GM12878 (cell line): ENCODE measurements around the gene NDOR1. TPM values are rescaled to one million over a fixed set of nuclear protein-coding genes. Genes with fewer than 3 reads are reported as not detected.

ENCODE experiments used
- ATAC-seq: fragments of 200-7000 bp; cut with Tn5 transposase; 3 replicates; pipeline ENCODE4 v1.9.1; 2020; ENCODE audit warnings: mild to moderate bottlenecking, moderate library complexity
- BruUV-seq: library from RNA; stranded (reverse); fragments of 400-500 nt; replicated peaks from 2 replicates; lab custom pipeline; 2021; lab: Mats Ljungman, UMichigan
- CTCF ChIA-PET: fragments of 300-600 bp; sonication (Branson Sonifier 250); formaldehyde crosslinking; extraction: SDS; loops from one replicate; lab custom pipeline; 2021; ENCODE audit warnings: inconsistent platforms; lab: Yijun Ruan, JAX
- POLR2A ChIA-PET: fragments of 350-600 bp; formaldehyde crosslinking; extraction: SDS; loops from one replicate; lab custom pipeline; 2021; ENCODE audit warnings: inconsistent platforms; lab: Charles Lee
- RAD21 ChIA-PET: fragments of 300-600 bp; sonication (Branson Sonifier 250); formaldehyde crosslinking; loops from one replicate; lab custom pipeline; 2023; ENCODE audit warnings: antibody characterized with exemption; ENCODE audit not compliant: unreplicated experiment; lab: Charles Lee
- SMC1A ChIA-PET: fragments of 300-600 bp; sonication (Branson Sonifier 250); formaldehyde crosslinking; loops from one replicate; lab custom pipeline; 2023; ENCODE audit not compliant: unreplicated experiment, uncharacterized antibody; lab: Charles Lee
- DNase-seq: peaks from one replicate; pipeline ENCODE4 v3.0.0-alpha.2; 2011; ENCODE audit warnings: low read depth, low spot score
- FAIRE-seq: peaks from 3 replicates; lab custom pipeline; 2011; peaks lifted over from hg19 to GRCh38; lab: Jason Lieb, UNC
- H2AFZ ChIP-seq: 2 replicates; pipeline ENCODE4 v1.6.0; 2011; ENCODE audit warnings: low read depth, low read length, control low read depth; ENCODE audit not compliant: control insufficient read depth
- H3K27ac ChIP-seq: 2 replicates; pipeline ENCODE4 v1.5.1; 2011; ENCODE audit warnings: control low read depth; ENCODE audit not compliant: control insufficient read depth, insufficient read depth
- H3K27me3 ChIP-seq, 2 experiments: replicated peaks in 1 of 2; 2 replicates each; pipeline versions ENCODE4 v1.6.0 to v1.6.1; 2011; ENCODE audit warnings: low read length in 1 of 2; ENCODE audit not compliant: control insufficient read depth in 2 of 2, insufficient read depth in 2 of 2
- H3K36me3 ChIP-seq, 2 experiments: 2 replicates each; pipeline ENCODE4 v1.5.1; 2011; ENCODE audit warnings: low read length in 1 of 2; ENCODE audit not compliant: control insufficient read depth in 2 of 2, insufficient read depth in 2 of 2
- H3K4me1 ChIP-seq: 2 replicates; pipeline ENCODE4 v1.6.1; 2011; ENCODE audit warnings: mild to moderate bottlenecking, low read length, moderate library complexity, mixed read lengths; ENCODE audit not compliant: control insufficient read depth, insufficient read depth
- H3K4me2 ChIP-seq: 2 replicates; pipeline ENCODE4 v1.6.0; 2011; ENCODE audit warnings: control low read depth; ENCODE audit not compliant: control insufficient read depth, insufficient read depth
- H3K4me3 ChIP-seq: fragments of 200-600 bp; sonication (generic); 2 replicates; pipeline ENCODE4 v1.5.1; 2016
- H3K79me2 ChIP-seq: 2 replicates; pipeline ENCODE4 v1.6.0; 2011; ENCODE audit warnings: low read length; ENCODE audit not compliant: control insufficient read depth, insufficient read depth
- H3K9ac ChIP-seq: 2 replicates; pipeline ENCODE4 v1.8.0; 2011; ENCODE audit warnings: low read length, control low read depth, mixed read lengths; ENCODE audit not compliant: control insufficient read depth, insufficient read depth
- H3K9me3 ChIP-seq: replicated peaks from 3 replicates; pipeline ENCODE4 v1.5.1; 2011; ENCODE audit warnings: mild to moderate bottlenecking, low read length; ENCODE audit not compliant: control insufficient read depth, insufficient read depth
- H4K20me1 ChIP-seq: 2 replicates; pipeline ENCODE4 v1.6.0; 2011; ENCODE audit not compliant: control insufficient read depth, insufficient read depth
- EP300 ChIP-seq, 2 experiments: fragments of 150-350 bp in 1 of 2; IDR thresholded peaks; 2 replicates each; pipeline ENCODE4 v1.6.1; 2011 to 2012; ENCODE audit warnings: low read depth in 2 of 2, low read length in 2 of 2, borderline replicate concordance in 1 of 2, improper control_type of control experiment in 1 of 2, inconsistent platforms in 1 of 2; ENCODE audit not compliant: control insufficient read depth in 1 of 2
- KLF5 ChIP-seq: fragments of 450-650 bp; IDR thresholded peaks from 2 replicates; pipeline ENCODE4 v1.6.1; 2014; ENCODE audit warnings: mild to moderate bottlenecking; ENCODE audit not compliant: partially characterized antibody
- PAX5 ChIP-seq: IDR thresholded peaks from 2 replicates; pipeline ENCODE4 v1.6.1; 2011; ENCODE audit warnings: low read depth, low read length, borderline replicate concordance
- POU2F2 ChIP-seq: IDR thresholded peaks from 3 replicates; pipeline ENCODE4 v1.6.1; 2011; ENCODE audit warnings: low read depth, mild to moderate bottlenecking, low read length, borderline replicate concordance
- RAD21 ChIP-seq: IDR thresholded peaks from 2 replicates; pipeline ENCODE4 v1.6.1; 2011; ENCODE audit warnings: mild to moderate bottlenecking, low read depth, low read length, moderate library complexity; ENCODE audit not compliant: insufficient read depth
- RBBP5 ChIP-seq: fragments of 200-600 bp; sonication (generic); conservative IDR thresholded peaks from 2 replicates; pipeline ENCODE4 v1.6.1; 2016
- SP1 ChIP-seq: IDR thresholded peaks from one replicate; pipeline ENCODE4 v1.6.1; 2011; ENCODE audit warnings: low read depth, low read length
- SRF ChIP-seq, 2 experiments: IDR thresholded peaks; 2 replicates each; pipeline ENCODE4 v1.6.1; 2011; ENCODE audit warnings: low read depth in 2 of 2, low read length in 2 of 2, mild to moderate bottlenecking in 1 of 2, moderate library complexity in 1 of 2
- WGBS: methylation state at CpG from one replicate; pipeline ENCODE4 v1.1.6; 2016; ENCODE audit warnings: low lambda C conversion rate; ENCODE audit not compliant: insufficient replicate concordance, insufficient coverage; ENCODE audit errors: missing lambda C conversion rate; 5-methylcytosine and 5-hydroxymethylcytosine counted together
- in situ Hi-C: fragments of 300-500 bp; cut with MboI; formaldehyde crosslinking; loops from 9 replicates; pipeline ENCODE4 v1.14.3; 2018; ENCODE audit warnings: mixed read lengths
- intact Hi-C: fragments of 100-400 bp; cut with micrococcal nuclease; formaldehyde crosslinking; loops from one replicate; pipeline ENCODE4 v1.14.2; 2022; ENCODE audit not compliant: unreplicated experiment
- polyA plus RNA-seq, 11 experiments: library from polyadenylated mRNA; depleted of rRNA in 4 of 11; unstranded in 6 of 11; stranded (reverse) in 5 of 11; fragments of >200 nt; fragmentation: Nextera tagmentation in 4 of 11; fragmentation: Illumina TruSeq in 1 of 11; extraction: Ambion mirVana in 4 of 11; extraction: Trizol in 1 of 11; gene quantifications; 1 replicate in 1 of 11; 2 replicates in 10 of 11; pipeline versions ENCODE4 v1.2.1 to v1.2.3, GENCODE V29; 2011 to 2016; ENCODE audit warnings: inconsistent platforms in 2 of 11, missing spikeins in 2 of 11, low read depth in 1 of 11
- total RNA-seq, 4 experiments: library from RNA; depleted of rRNA in 3 of 4; stranded (reverse); fragments of >200 nt in 3 of 4; fragmentation: Illumina TruSeq in 1 of 4; extraction: Trizol in 1 of 4; gene quantifications; 2 replicates each; pipeline versions ENCODE4 v1.2.1 to v1.2.3, GENCODE V29; 2013 to 2021
- TF ChIP-seq, protein P1 (sequence below): fragments of 150-350 bp; IDR thresholded peaks from 2 replicates; pipeline ENCODE4 v1.6.1; 2016; ENCODE audit warnings: low read depth, low read length

Gene NDOR1
- total and polyA plus RNA-seq, 10 of the 15 experiments (the other 5 are each of a cell fraction or from before 2014, with no cell fraction given) = 0.04 to 32.9 (median 11.1) TPM

DNA sequence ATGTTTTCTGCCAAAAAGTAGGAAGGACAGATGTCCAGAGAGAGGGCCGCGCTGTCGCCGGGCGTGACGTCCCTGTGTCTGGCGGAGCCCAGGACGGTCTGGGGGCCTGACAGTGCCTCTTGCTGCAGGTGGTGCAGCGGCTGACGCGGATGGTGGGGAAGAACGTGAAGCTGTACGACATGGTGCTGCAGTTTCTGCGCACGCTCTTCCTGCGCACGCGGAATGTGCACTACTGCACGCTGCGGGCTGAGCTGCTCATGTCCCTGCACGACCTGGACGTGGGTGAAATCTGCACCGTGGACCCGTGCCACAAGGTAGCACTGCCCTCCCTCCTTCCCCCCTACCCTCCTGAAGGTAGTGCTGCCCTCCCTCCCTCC, 57.4 kb downstream of the NDOR1 start:
- ChIA-PET SMC1A (interaction anchor here (1.2 to 1.4 kb wide), 2 partner anchors 26 to 73 kb away, joined by 3 to 5 read pairs; no protein-coding TSS in a partner anchor), CTCF (interaction anchor here (1.1 to 2.2 kb wide), 3 partner anchors 11 to 26 kb away, joined by 3 to 24 read pairs (median 4); no protein-coding TSS in a partner anchor), RAD21 (interaction anchor here (1.6 to 1.7 kb wide), 2 partner anchors 24 to 26 kb away, joined by 4 to 6 read pairs; no protein-coding TSS in a partner anchor), POLR2A (interaction anchor here (0.6 to 1.1 kb wide), 2 partner anchors 15 to 22 kb away, joined by 3 to 4 read pairs; partner anchors contain the start of gene TUBB4B)
- FAIRE-seq (no peak), DNase-seq (no peak), ATAC-seq (no peak)
- H3K4me3 ChIP-seq = no peak overlapping the region
- TF ChIP-seq SRF (IDR thresholded peaks at IDR 0.05; ENCODE audit: low read depth in 2 of 2, low read length in 2 of 2) (no peak), RAD21 (no peak), RBBP5 (no peak), POU2F2 (no peak), PAX5 (no peak), EP300 (IDR thresholded peaks at IDR 0.05; ENCODE audit: borderline replicate concordance in 1 of 2, control insufficient read depth in 1 of 2, low read depth in 2 of 2, low read length in 2 of 2) (no peak), SP1 (no peak), KLF5 (no peak)
- TF ChIP-seq, protein P1, sequence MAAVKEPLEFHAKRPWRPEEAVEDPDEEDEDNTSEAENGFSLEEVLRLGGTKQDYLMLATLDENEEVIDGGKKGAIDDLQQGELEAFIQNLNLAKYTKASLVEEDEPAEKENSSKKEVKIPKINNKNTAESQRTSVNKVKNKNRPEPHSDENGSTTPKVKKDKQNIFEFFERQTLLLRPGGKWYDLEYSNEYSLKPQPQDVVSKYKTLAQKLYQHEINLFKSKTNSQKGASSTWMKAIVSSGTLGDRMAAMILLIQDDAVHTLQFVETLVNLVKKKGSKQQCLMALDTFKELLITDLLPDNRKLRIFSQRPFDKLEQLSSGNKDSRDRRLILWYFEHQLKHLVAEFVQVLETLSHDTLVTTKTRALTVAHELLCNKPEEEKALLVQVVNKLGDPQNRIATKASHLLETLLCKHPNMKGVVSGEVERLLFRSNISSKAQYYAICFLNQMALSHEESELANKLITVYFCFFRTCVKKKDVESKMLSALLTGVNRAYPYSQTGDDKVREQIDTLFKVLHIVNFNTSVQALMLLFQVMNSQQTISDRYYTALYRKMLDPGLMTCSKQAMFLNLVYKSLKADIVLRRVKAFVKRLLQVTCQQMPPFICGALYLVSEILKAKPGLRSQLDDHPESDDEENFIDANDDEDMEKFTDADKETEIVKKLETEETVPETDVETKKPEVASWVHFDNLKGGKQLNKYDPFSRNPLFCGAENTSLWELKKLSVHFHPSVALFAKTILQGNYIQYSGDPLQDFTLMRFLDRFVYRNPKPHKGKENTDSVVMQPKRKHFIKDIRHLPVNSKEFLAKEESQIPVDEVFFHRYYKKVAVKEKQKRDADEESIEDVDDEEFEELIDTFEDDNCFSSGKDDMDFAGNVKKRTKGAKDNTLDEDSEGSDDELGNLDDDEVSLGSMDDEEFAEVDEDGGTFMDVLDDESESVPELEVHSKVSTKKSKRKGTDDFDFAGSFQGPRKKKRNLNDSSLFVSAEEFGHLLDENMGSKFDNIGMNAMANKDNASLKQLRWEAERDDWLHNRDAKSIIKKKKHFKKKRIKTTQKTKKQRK = no peak
- no peak overlapping the region for H3K4me2 ChIP-seq
- peaks cover 2% of the 10 kb centered on the region for H3K4me1 ChIP-seq
- BruUV-seq = no TSS peak
- no peaks in the 10 kb centered on the region for H3K79me2 ChIP-seq
- H3K27me3 ChIP-seq = no peaks in the 10 kb centered on the region
- H2AFZ ChIP-seq = no peak overlapping the region
- intact Hi-C loops (no loop called here), in situ Hi-C loops (no loop called here)
- H4K20me1 ChIP-seq = no peaks in the 10 kb centered on the region
- no peaks in the 10 kb centered on the region for H3K9me3 ChIP-seq
- WGBS = 97% methylated on average over 23 of the region's 24 CpGs
- peaks cover 8 to 11% of the 10 kb centered on the region in 2 experiments for H3K36me3 ChIP-seq
- H3K27ac ChIP-seq = no peak overlapping the region
- no peak overlapping the region for H3K9ac ChIP-seq
